Measurements from ENCODE around the gene DNPEP.

Gene DNPEP

GRCh38 chr2:219419012-219419324 is 31.3 kb upstream of the DNPEP start:
- no peak for TF ChIP-seq CTCF (conservative IDR thresholded peaks at IDR 0.05; ENCODE audit: low read depth, low read length)
- no peak overlapping the region for H3K4me3 ChIP-seq (ENCODE audit: low read length)

GRCh38 chr2:219418155-219419011 is 30.7 kb upstream of the DNPEP start, which contains the start of gene DES:
TSS of gene DES (plus strand) at chr2:219418377. CDS start at chr2:219418463, 86 bp downstream.
- TF ChIP-seq CTCF (conservative IDR thresholded peaks at IDR 0.05; ENCODE audit: low read depth, low read length), result peak; percentile 24
- no peak for DNase-seq (ENCODE audit: low read depth)
- peak within 1 kb of the TSS; percentile 1 for H3K4me3 ChIP-seq (ENCODE audit: low read length)

More at GRCh38 chr2:219419012-219419324, 31.3 kb upstream of the DNPEP start:
- DNase-seq (ENCODE audit: low read depth), result no peak

GRCh38 chr2:219417374-219417773 is 29.7 kb upstream of the DNPEP start:
- H3K4me3 ChIP-seq (ENCODE audit: low read length), result no peak overlapping the region
- TF ChIP-seq CTCF (conservative IDR thresholded peaks at IDR 0.05; ENCODE audit: low read depth, low read length), result no peak
- no peak for DNase-seq (ENCODE audit: low read depth)

- DNase-seq (ENCODE audit: low read depth), result no peak
- no peak overlapping the region for H3K4me3 ChIP-seq (ENCODE audit: low read length)
- no peak for TF ChIP-seq CTCF (conservative IDR thresholded peaks at IDR 0.05; ENCODE audit: low read depth, low read length)
Measured at GRCh38 chr2:219416938-219417337, 29.2 kb upstream of the DNPEP start.

GRCh38 chr2:219416235-219416602 is 28.5 kb upstream of the DNPEP start:
- TF ChIP-seq CTCF (conservative IDR thresholded peaks at IDR 0.05; ENCODE audit: low read depth, low read length), result no peak
- no peak overlapping the region for H3K4me3 ChIP-seq (ENCODE audit: low read length)
- no peak for DNase-seq (ENCODE audit: low read depth)

- DNase-seq (ENCODE audit: low read depth), result no peak
- no peak for TF ChIP-seq CTCF (conservative IDR thresholded peaks at IDR 0.05; ENCODE audit: low read depth, low read length)
Measured at GRCh38 chr2:219415580-219416234, 28.0 kb upstream of the DNPEP start.

GRCh38 chr2:219414857-219415256 is 27.1 kb upstream of the DNPEP start:
- no peak for TF ChIP-seq CTCF (conservative IDR thresholded peaks at IDR 0.05; ENCODE audit: low read depth, low read length)

More at GRCh38 chr2:219415580-219416234, 28.0 kb upstream of the DNPEP start:
- no peak overlapping the region for H3K4me3 ChIP-seq (ENCODE audit: low read length)

More at GRCh38 chr2:219414857-219415256, 27.1 kb upstream of the DNPEP start:
- no peak for DNase-seq (ENCODE audit: low read depth)
- H3K4me3 ChIP-seq (ENCODE audit: low read length), result no peak overlapping the region
